ENCODE measurements around the gene CHERP. TPM values are rescaled to one million over a fixed set of nuclear protein-coding genes. Genes with fewer than 3 reads are reported as not detected.
A peak's percentile ranks its signal among the peaks of the same experiment; 100 is the strongest.

The CHERP gene
- polyA plus RNA-seq, 4 donors, result 9.8 to 43.9 (median 17.7) TPM

DNA sequence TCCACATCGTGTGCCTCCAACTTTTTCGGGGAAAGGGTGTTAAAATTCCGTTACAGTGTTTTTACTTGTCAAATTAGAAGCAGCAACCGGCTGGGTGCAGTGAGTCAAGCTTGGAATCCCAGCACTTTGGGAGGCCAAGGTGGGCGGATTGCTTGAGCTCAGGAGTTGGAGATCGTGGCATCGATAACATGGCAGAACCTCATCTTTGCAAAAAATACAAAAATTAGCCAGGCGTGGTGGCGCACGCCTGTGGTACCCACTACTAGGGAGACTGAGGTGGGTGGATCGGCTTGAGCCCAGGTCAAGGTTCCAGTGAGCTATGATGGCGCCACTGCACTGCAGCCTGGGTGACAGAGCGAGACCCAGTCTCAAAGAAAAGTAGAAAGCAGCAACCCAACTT, 31.1 kb upstream of the CHERP start:
- DNase-seq (no peak), FAIRE-seq (no peak)
- H3K4me1 ChIP-seq (ENCODE audit: control insufficient read depth in 3 of 3, insufficient read depth in 2 of 3, low read depth in 1 of 3, low read length in 2 of 3), result peaks cover 0 to 16% (median 3%) of the 10 kb centered on the region in 3 donors
- WGBS, 3 donors, result 62 to 67% (median 66%) methylated on average over 13 of the region's 13 CpGs
- H3K27me3 ChIP-seq (ENCODE audit: control insufficient read depth in 3 of 3, insufficient read depth in 3 of 3, low read length in 3 of 3), result no peaks in the 10 kb centered on the region
- peaks cover 3 to 59% (median 17%) of the 10 kb centered on the region in 3 donors for H3K36me3 ChIP-seq (ENCODE audit: control insufficient read depth in 3 of 3, insufficient read depth in 2 of 3, low read depth in 1 of 3, low read length in 3 of 3)
- H3K27ac ChIP-seq (ENCODE audit: low read depth in 1 of 3, low read length in 2 of 3), result peak overlapping the region; percentile 61 to 95 (median 90)
- H3K9me3 ChIP-seq (ENCODE audit: control insufficient read depth in 2 of 2, insufficient read depth in 1 of 2, low read depth in 1 of 2, low read length in 1 of 2), result no peaks in the 10 kb centered on the region
- peak overlapping the region in 2 of 3 donors; percentile 95 to 98 for H3K4me3 ChIP-seq (ENCODE audit: low read depth in 1 of 3, low read length in 3 of 3)

DNA sequence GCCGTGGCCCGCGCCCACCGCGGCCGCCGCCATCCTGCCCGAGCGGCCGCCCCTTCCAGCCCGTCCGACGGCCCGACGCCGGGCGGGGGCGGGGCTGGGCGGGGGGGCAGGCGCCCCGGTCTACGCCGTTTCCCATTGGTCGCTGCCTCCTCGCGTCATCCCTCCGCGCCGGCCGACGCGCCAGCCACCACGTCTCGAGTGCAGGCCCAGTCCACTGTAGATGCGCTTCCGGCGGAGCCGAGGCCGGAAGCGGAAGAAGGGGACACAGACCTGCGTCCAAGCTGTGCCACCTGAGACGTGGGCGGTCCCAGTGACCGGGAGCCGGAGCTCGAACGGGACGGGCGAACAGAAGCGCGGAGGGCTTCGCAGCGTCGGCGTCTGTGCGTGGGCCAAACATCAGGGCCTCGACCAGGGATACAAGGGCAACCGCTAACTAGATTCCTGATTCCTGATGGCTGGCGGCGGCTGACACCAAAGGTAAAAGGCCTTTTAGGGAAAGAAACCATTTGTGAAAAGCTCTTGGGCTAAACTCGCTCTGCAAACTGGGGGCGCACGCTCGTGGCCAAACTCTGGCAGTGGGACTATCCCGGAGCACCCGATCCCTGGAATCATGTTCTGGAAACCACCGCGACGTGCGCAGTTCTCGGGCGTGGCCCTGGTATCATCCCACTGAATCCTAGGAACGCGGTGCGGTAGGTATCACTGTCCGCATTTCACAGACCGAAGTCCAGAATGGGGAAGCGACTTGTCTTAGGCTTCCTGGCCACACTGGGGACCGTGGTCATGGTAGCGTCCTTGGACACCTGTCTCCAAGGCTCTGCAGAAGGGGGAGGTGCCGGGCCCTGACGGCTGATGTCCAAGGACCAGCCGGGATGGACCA, 30.3 kb upstream of the CHERP start, which contains the start of gene SLC35E1:
Gene SLC35E1, minus strand, starts transcription at position 84 of the 880 bp plus-strand sequence. Its CDS starts 51 bp downstream, at position 33.
- 0 to 1% (median 1%) methylated on average over 61 to 83 of the region's 83 CpGs for WGBS, 3 donors
- Histone ChIP-seq H3K36me3 (ENCODE audit: control insufficient read depth in 3 of 3, insufficient read depth in 2 of 3, low read depth in 1 of 3, low read length in 3 of 3) (peaks cover 3 to 59% (median 17%) of the 10 kb centered on the region in 3 donors), H3K27ac (ENCODE audit: low read depth in 1 of 3, low read length in 2 of 3) (peak within 1 kb of the TSS; percentile 61 to 95 (median 93)), H3K4me1 (ENCODE audit: control insufficient read depth in 3 of 3, insufficient read depth in 2 of 3, low read depth in 1 of 3, low read length in 2 of 3) (peaks cover 0 to 16% (median 3%) of the 10 kb centered on the region in 3 donors), H3K27me3 (ENCODE audit: control insufficient read depth in 3 of 3, insufficient read depth in 3 of 3, low read length in 3 of 3) (no peaks in the 10 kb centered on the region), H3K4me3 (ENCODE audit: low read depth in 1 of 3, low read length in 3 of 3) (peak within 1 kb of the TSS; percentile 88 to 98 (median 95)), H3K9me3 (ENCODE audit: control insufficient read depth in 2 of 2, insufficient read depth in 1 of 2, low read depth in 1 of 2, low read length in 1 of 2) (no peaks in the 10 kb centered on the region)
- FAIRE-seq, result no peak
- DNase-seq, result peak; percentile 98

GRCh38 chr19:16571822-16572331, 29.6 kb upstream of the CHERP start:
- Histone ChIP-seq H3K4me1 (ENCODE audit: control insufficient read depth in 3 of 3, insufficient read depth in 2 of 3, low read depth in 1 of 3, low read length in 2 of 3) (peaks cover 0 to 16% (median 3%) of the 10 kb centered on the region in 3 donors), H3K9me3 (ENCODE audit: control insufficient read depth in 2 of 2, insufficient read depth in 1 of 2, low read depth in 1 of 2, low read length in 1 of 2) (no peaks in the 10 kb centered on the region), H3K4me3 (ENCODE audit: low read depth in 1 of 3, low read length in 3 of 3) (peak overlapping the region; percentile 47 to 95 (median 88)), H3K27ac (ENCODE audit: low read depth in 1 of 3, low read length in 2 of 3) (peak overlapping the region in 2 of 3 donors; percentile 45 to 93), H3K27me3 (ENCODE audit: control insufficient read depth in 3 of 3, insufficient read depth in 3 of 3, low read length in 3 of 3) (no peaks in the 10 kb centered on the region), H3K36me3 (ENCODE audit: control insufficient read depth in 3 of 3, insufficient read depth in 2 of 3, low read depth in 1 of 3, low read length in 3 of 3) (peaks cover 3 to 60% (median 16%) of the 10 kb centered on the region in 3 donors)
- 0% methylated on average over 36 to 75 of the region's 75 CpGs for WGBS, 3 donors
- no peak for FAIRE-seq
- DNase-seq, result peak in 1 of 2 donors; percentile 26

DNA sequence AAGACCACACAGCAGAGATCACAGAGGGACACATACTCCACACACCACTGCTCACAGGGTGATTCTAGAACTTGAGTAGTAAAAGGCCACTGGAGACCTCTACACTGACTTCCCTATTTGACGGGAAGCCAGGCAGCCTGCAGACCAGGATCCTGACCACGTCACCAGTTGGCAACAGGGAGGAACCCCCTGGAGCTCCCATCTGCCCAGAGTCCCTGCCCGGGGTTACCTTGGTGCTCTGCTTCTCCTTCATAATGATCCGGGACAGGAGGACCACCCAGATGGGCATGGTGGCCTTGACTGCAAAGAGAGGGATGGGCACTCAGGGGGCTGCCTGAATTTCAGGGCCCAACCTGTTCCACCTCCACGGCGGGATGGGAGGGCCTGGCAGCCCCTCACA, 29.0 kb upstream of the CHERP start:
- Histone ChIP-seq H3K27ac (ENCODE audit: low read depth in 1 of 3, low read length in 2 of 3) (peak overlapping the region in 1 of 3 donors; percentile 93), H3K36me3 (ENCODE audit: control insufficient read depth in 3 of 3, insufficient read depth in 2 of 3, low read depth in 1 of 3, low read length in 3 of 3) (peaks cover 0 to 58% (median 14%) of the 10 kb centered on the region in 3 donors), H3K4me1 (ENCODE audit: control insufficient read depth in 3 of 3, insufficient read depth in 2 of 3, low read depth in 1 of 3, low read length in 2 of 3) (peaks cover 0 to 16% (median 3%) of the 10 kb centered on the region in 3 donors), H3K27me3 (ENCODE audit: control insufficient read depth in 3 of 3, insufficient read depth in 3 of 3, low read length in 3 of 3) (no peaks in the 10 kb centered on the region), H3K4me3 (ENCODE audit: low read depth in 1 of 3, low read length in 3 of 3) (peak overlapping the region; percentile 47 to 95 (median 88)), H3K9me3 (ENCODE audit: control insufficient read depth in 2 of 2, insufficient read depth in 1 of 2, low read depth in 1 of 2, low read length in 1 of 2) (no peaks in the 10 kb centered on the region)
- DNase-seq, result no peak
- no peak for FAIRE-seq
- 16 to 18% (median 17%) methylated on average over 6 of the region's 6 CpGs for WGBS, 3 donors

DNA sequence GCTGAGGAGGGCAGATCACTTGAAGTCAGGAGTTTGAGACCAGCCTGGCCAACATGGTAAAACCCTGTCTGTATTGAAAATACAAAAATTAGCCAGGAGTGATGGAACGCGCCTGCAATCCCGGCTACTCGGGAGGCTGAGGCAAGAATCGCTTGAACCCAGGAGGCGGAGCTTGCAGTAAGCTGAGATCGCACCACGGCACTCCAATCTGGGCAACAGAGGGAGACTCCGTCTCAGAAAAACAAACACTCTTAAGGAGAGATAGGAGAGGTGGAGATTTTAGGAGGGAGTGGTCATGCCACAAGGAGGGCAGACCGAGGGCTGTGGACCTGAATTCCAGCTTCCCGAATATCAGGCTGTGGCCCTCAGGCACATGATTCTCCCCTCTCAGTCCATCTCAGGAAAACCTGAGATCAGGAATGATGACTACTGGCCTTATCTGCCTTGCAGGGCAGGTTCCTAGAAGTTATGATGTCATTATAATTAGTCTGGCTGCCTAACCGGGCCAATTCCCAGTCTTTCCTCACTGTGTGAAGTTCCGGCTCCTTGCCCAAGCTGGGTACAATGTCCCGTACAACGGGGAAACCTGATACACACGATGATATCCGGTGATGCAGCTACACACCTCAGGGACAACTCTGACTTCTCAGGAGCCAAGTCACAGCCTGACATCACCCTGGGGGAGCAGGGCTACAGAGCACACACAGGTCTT, 27.5 kb upstream of the CHERP start:
- Histone ChIP-seq H3K36me3 (ENCODE audit: control insufficient read depth in 3 of 3, insufficient read depth in 2 of 3, low read depth in 1 of 3, low read length in 3 of 3) (peaks cover 0 to 59% (median 10%) of the 10 kb centered on the region in 3 donors), H3K9me3 (ENCODE audit: control insufficient read depth in 2 of 2, insufficient read depth in 1 of 2, low read depth in 1 of 2, low read length in 1 of 2) (no peaks in the 10 kb centered on the region), H3K27ac (ENCODE audit: low read depth in 1 of 3, low read length in 2 of 3) (no peak overlapping the region), H3K4me1 (ENCODE audit: control insufficient read depth in 3 of 3, insufficient read depth in 2 of 3, low read depth in 1 of 3, low read length in 2 of 3) (peaks cover 0 to 16% (median 3%) of the 10 kb centered on the region in 3 donors), H3K27me3 (ENCODE audit: control insufficient read depth in 3 of 3, insufficient read depth in 3 of 3, low read length in 3 of 3) (no peaks in the 10 kb centered on the region), H3K4me3 (ENCODE audit: low read depth in 1 of 3, low read length in 3 of 3) (no peak overlapping the region)
- peak in 1 of 2 donors; percentile 31 for DNase-seq
- WGBS, 3 donors, result 56 to 81% (median 65%) methylated on average over 17 of the region's 17 CpGs
- FAIRE-seq, result no peak

- Histone ChIP-seq H3K27me3 (ENCODE audit: control insufficient read depth in 3 of 3, insufficient read depth in 3 of 3, low read length in 3 of 3) (no peaks in the 10 kb centered on the region), H3K4me1 (ENCODE audit: control insufficient read depth in 3 of 3, insufficient read depth in 2 of 3, low read depth in 1 of 3, low read length in 2 of 3) (peaks cover 0 to 4% (median 3%) of the 10 kb centered on the region in 3 donors), H3K9me3 (ENCODE audit: control insufficient read depth in 2 of 2, insufficient read depth in 1 of 2, low read depth in 1 of 2, low read length in 1 of 2) (no peaks in the 10 kb centered on the region), H3K36me3 (ENCODE audit: control insufficient read depth in 3 of 3, insufficient read depth in 2 of 3, low read depth in 1 of 3, low read length in 3 of 3) (peaks cover 2 to 67% (median 14%) of the 10 kb centered on the region in 3 donors), H3K27ac (ENCODE audit: low read depth in 1 of 3, low read length in 2 of 3) (peak overlapping the region in 1 of 3 donors; percentile 74), H3K4me3 (ENCODE audit: low read depth in 1 of 3, low read length in 3 of 3) (no peak overlapping the region)
- DNase-seq (no peak), FAIRE-seq (no peak)
- 89 to 96% (median 96%) methylated on average over 5 of the region's 5 CpGs for WGBS, 3 donors
Observed at GRCh38 chr19:16566702-16567101, 24.5 kb upstream of the CHERP start.

GRCh38 chr19:16566161-16566560, 23.9 kb upstream of the CHERP start:
- no peak for FAIRE-seq
- peak overlapping the region in 1 of 3 donors; percentile 74 for H3K27ac ChIP-seq (ENCODE audit: low read depth in 1 of 3, low read length in 2 of 3)

DNA sequence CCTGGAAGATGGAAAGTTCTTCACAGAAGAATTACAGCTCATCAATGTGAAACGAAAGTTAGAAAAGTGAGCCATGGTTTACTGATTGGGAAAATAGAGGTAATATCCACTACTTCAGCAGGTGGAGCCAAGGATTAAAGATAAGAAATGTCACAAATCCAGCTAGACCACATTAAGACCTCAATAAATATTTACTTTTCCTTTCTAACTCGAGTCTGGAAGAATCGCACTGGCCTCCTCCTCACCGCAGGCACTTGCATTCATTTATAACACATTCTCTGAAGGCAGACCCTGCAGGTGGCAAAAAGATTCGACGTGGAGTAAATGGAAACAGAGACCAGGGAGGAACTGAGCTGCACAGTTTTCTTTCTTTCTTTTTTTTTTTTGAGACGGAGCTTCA, 22.6 kb upstream of the CHERP start:
- H3K27me3 ChIP-seq (ENCODE audit: control insufficient read depth in 3 of 3, insufficient read depth in 3 of 3, low read length in 3 of 3), result no peaks in the 10 kb centered on the region
- 22 to 63% (median 37%) methylated on average over 7 of the region's 7 CpGs for WGBS, 3 donors
- no peak overlapping the region for H3K4me3 ChIP-seq (ENCODE audit: low read depth in 1 of 3, low read length in 3 of 3)
- peaks cover 3 to 74% (median 14%) of the 10 kb centered on the region in 3 donors for H3K36me3 ChIP-seq (ENCODE audit: control insufficient read depth in 3 of 3, insufficient read depth in 2 of 3, low read depth in 1 of 3, low read length in 3 of 3)
- H3K4me1 ChIP-seq (ENCODE audit: control insufficient read depth in 3 of 3, insufficient read depth in 2 of 3, low read depth in 1 of 3, low read length in 2 of 3), result no peaks in the 10 kb centered on the region
- FAIRE-seq (no peak), DNase-seq (peak in 1 of 2 donors; percentile 41)
- no peak overlapping the region for H3K27ac ChIP-seq (ENCODE audit: low read depth in 1 of 3, low read length in 2 of 3)
- no peaks in the 10 kb centered on the region for H3K9me3 ChIP-seq (ENCODE audit: control insufficient read depth in 2 of 2, insufficient read depth in 1 of 2, low read depth in 1 of 2, low read length in 1 of 2)

More at GRCh38 chr19:16566161-16566560, 23.9 kb upstream of the CHERP start:
- Histone ChIP-seq H3K4me1 (ENCODE audit: control insufficient read depth in 3 of 3, insufficient read depth in 2 of 3, low read depth in 1 of 3, low read length in 2 of 3) (peaks cover 0 to under 1% (median 0%) of the 10 kb centered on the region in 3 donors), H3K27me3 (ENCODE audit: control insufficient read depth in 3 of 3, insufficient read depth in 3 of 3, low read length in 3 of 3) (no peaks in the 10 kb centered on the region), H3K36me3 (ENCODE audit: control insufficient read depth in 3 of 3, insufficient read depth in 2 of 3, low read depth in 1 of 3, low read length in 3 of 3) (peaks cover 2 to 73% (median 14%) of the 10 kb centered on the region in 3 donors), H3K4me3 (ENCODE audit: low read depth in 1 of 3, low read length in 3 of 3) (no peak overlapping the region), H3K9me3 (ENCODE audit: control insufficient read depth in 2 of 2, insufficient read depth in 1 of 2, low read depth in 1 of 2, low read length in 1 of 2) (no peaks in the 10 kb centered on the region)
- WGBS, 3 donors, result 66 to 84% (median 70%) methylated on average over 10 of the region's 10 CpGs
- peak in 1 of 2 donors; percentile 70 for DNase-seq

All from small intestine (tissue), 7 donors.